ENCODE results near the gene PSMB8.
A peak's percentile ranks its signal among the peaks of the same experiment; 100 is the strongest.

The PSMB8 gene

DNA sequence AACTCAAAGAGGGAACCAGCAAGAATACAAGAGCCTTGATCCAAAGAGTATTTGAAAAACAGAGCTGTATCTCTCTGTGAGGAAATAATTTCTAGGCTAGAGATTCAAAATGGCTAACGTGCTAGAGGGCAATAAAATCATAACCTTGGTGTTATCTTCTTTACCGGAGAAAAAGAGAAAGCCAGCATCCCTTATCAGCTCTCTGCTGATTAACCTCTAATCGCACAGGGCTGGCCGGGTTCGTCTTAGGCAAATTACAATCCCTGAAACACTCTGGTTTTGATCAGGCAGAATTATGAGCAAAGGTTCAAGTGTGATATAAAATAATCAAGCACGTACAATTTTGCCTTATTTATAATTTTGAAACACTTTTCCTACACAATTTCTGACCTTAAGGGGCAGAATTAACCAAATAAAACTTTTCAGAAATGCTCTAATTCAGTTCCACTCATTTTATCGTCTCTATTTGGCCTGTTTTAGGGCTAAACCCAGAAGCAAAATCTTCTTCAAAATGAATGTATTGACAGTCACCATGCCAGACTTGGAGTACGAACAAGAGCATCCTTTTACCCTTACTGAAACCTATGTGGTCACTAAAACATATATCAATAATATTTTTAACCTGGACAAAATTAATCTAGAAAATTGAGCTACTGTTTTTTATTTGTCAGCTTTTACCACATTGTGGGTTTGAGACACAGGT, 23.9 kb upstream of the PSMB8 start:
- H3K9me3 Mint-ChIP-seq (ENCODE audit: low read depth), result no peaks in the 10 kb centered on the region
- no peaks in the 10 kb centered on the region for H3K36me3 Mint-ChIP-seq
- peak overlapping the region; percentile 90 for H3K27ac Mint-ChIP-seq
- peaks cover 33% of the 10 kb centered on the region for H3K4me1 Mint-ChIP-seq (ENCODE audit: low read depth)
- no peaks in the 10 kb centered on the region for H3K27me3 Mint-ChIP-seq
- peak overlapping the region; percentile 63 for H3K4me3 Mint-ChIP-seq

DNA sequence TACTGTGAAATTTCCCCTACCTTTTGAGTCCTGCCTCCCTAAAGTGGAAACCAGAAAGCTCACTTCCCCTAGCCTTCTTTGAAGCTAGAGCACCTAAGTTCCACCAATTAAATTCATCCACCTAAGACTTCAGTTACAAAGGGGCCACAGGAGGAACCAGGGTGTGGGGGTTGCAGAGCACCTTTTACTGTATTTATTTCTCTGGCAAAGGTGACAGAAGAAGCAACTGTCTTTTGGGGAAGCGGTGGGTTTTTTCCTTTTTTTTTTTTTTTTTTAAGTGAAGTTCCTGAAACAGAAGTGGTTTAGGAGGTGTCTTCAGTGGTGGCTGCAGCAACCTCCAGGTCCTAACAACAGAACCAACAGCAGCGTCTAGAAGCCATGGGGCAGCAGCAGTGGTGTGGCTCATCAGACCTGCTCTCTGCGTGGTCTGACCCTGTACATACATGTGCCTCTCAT, 23.2 kb upstream of the PSMB8 start:
- H3K9me3 Mint-ChIP-seq (ENCODE audit: low read depth), result no peaks in the 10 kb centered on the region
- H3K4me3 Mint-ChIP-seq, result peak overlapping the region; percentile 63
- peak overlapping the region; percentile 90 for H3K27ac Mint-ChIP-seq
- H3K27me3 Mint-ChIP-seq, result no peaks in the 10 kb centered on the region
- H3K4me1 Mint-ChIP-seq (ENCODE audit: low read depth), result peaks cover 33% of the 10 kb centered on the region
- H3K36me3 Mint-ChIP-seq, result no peaks in the 10 kb centered on the region

DNA sequence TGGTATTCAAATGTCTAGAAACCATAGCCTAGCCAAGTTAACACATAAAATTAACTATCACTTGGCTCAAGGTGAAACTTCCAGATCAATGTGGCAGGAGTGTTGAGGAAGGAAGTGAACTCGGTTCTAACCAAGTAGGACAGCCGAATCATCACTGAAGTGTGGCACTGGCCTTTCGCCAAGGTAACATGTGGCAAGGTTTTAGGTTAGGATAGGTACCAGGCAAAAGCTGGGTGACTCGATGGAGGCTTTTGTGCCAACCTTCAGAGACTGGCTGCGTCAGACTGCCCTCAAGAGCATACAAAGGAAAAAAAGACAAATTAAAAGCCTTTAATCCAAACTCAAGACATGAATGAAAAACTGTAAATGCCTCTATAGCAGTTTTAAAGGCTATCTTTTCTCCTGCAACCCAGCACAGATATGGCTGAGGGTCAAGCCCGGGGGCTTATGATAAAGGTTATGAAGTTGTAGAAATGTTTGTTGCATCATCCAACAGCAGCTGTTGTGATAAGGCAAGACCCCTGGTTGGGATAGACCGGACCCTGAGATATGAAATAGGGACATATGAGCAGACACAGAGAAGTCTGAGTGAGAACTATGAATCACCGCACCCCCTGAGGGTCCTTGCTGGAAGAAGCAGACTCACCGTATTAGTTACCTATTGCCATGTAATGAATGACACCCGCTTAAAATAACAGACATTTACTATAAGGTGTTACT, 22.0 kb upstream of the PSMB8 start:
- H3K9me3 Mint-ChIP-seq (ENCODE audit: low read depth), result no peaks in the 10 kb centered on the region
- H3K36me3 Mint-ChIP-seq, result no peaks in the 10 kb centered on the region
- H3K27ac Mint-ChIP-seq, result peak overlapping the region; percentile 90
- H3K4me1 Mint-ChIP-seq (ENCODE audit: low read depth), result peaks cover 38% of the 10 kb centered on the region
- H3K4me3 Mint-ChIP-seq, result peak overlapping the region; percentile 17
- H3K27me3 Mint-ChIP-seq, result no peaks in the 10 kb centered on the region

- H3K27ac Mint-ChIP-seq, result no peak overlapping the region
- peaks cover 55% of the 10 kb centered on the region for H3K4me1 Mint-ChIP-seq (ENCODE audit: low read depth)
These were observed 18.9 kb upstream of the PSMB8 start for GRCh38 chr6:32862725-32863124.

GRCh38 chr6:32860674-32861073, 16.8 kb upstream of the PSMB8 start:
- Mint-ChIP-seq H3K36me3 (peaks cover 24% of the 10 kb centered on the region), H3K4me3 (peak overlapping the region; percentile 4), H3K27me3 (no peaks in the 10 kb centered on the region), H3K27ac (peak overlapping the region; percentile 91), H3K4me1 (ENCODE audit: low read depth) (peaks cover 54% of the 10 kb centered on the region), H3K9me3 (ENCODE audit: low read depth) (no peaks in the 10 kb centered on the region)

More at GRCh38 chr6:32862725-32863124, 18.9 kb upstream of the PSMB8 start:
- no peaks in the 10 kb centered on the region for H3K9me3 Mint-ChIP-seq (ENCODE audit: low read depth)
- peaks cover 10% of the 10 kb centered on the region for H3K36me3 Mint-ChIP-seq
- H3K27me3 Mint-ChIP-seq, result no peaks in the 10 kb centered on the region
- H3K4me3 Mint-ChIP-seq, result no peak overlapping the region

- no peaks in the 10 kb centered on the region for H3K9me3 Mint-ChIP-seq (ENCODE audit: low read depth)
- H3K27me3 Mint-ChIP-seq, result no peaks in the 10 kb centered on the region
- H3K27ac Mint-ChIP-seq, result peak overlapping the region; percentile 91
- peaks cover 29% of the 10 kb centered on the region for H3K36me3 Mint-ChIP-seq
- peak overlapping the region; percentile 77 for H3K4me3 Mint-ChIP-seq
- H3K4me1 Mint-ChIP-seq (ENCODE audit: low read depth), result peaks cover 55% of the 10 kb centered on the region
These were observed 14.3 kb upstream of the PSMB8 start for GRCh38 chr6:32858194-32858593.

GRCh38 chr6:32857156-32857891, 13.5 kb upstream of the PSMB8 start:
- peak overlapping the region; percentile 91 for H3K27ac Mint-ChIP-seq
- no peaks in the 10 kb centered on the region for H3K27me3 Mint-ChIP-seq
- peaks cover 32% of the 10 kb centered on the region for H3K36me3 Mint-ChIP-seq
- H3K4me1 Mint-ChIP-seq (ENCODE audit: low read depth), result peaks cover 55% of the 10 kb centered on the region
- no peaks in the 10 kb centered on the region for H3K9me3 Mint-ChIP-seq (ENCODE audit: low read depth)
- H3K4me3 Mint-ChIP-seq, result peak overlapping the region; percentile 77

DNA sequence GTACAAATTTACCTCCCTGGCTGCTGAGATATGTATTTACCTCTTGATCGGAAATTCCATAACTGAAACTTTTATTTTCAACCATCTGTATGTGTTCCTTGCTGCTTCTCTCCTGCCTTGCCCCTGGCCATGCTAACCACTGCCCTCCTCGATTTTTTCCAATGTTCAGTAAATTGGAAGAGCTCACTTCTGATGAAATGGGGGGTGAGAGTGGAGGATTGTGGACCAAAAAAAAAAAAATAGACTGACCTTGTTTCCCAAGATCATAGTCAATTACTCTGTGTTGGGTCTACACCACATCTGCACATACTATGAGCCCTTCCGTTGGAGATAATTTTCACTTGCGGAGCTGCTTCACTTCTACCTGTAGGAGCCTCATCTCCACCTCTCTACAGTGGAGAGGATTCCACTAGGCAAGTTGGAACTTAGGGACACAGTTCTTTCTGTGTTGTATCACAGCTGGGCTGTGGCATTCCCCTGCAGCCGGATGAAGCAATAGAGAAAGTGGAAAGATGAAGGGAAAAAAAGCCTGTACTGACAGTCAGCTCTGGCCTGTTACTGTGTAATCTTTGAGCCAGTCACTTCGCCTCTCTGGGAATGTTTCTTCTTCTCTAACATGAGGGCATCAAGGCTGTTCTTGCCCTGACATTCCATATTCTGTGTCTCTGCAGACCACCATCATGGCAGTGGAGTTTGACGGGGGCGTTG, 11.8 kb upstream of the PSMB8 start:
- Mint-ChIP-seq H3K36me3 (peaks cover 46% of the 10 kb centered on the region), H3K27ac (peak overlapping the region; percentile 99), H3K4me1 (ENCODE audit: low read depth) (peaks cover 61% of the 10 kb centered on the region), H3K27me3 (no peaks in the 10 kb centered on the region), H3K4me3 (peak overlapping the region; percentile 96), H3K9me3 (ENCODE audit: low read depth) (no peaks in the 10 kb centered on the region)

- no peaks in the 10 kb centered on the region for H3K9me3 Mint-ChIP-seq (ENCODE audit: low read depth)
- no peaks in the 10 kb centered on the region for H3K27me3 Mint-ChIP-seq
- H3K36me3 Mint-ChIP-seq, result peaks cover 50% of the 10 kb centered on the region
- peak overlapping the region; percentile 96 for H3K4me3 Mint-ChIP-seq
- peaks cover 67% of the 10 kb centered on the region for H3K4me1 Mint-ChIP-seq (ENCODE audit: low read depth)
- peak overlapping the region; percentile 99 for H3K27ac Mint-ChIP-seq
These were observed 10.7 kb upstream of the PSMB8 start for GRCh38 chr6:32854376-32855178.

GRCh38 chr6:32853541-32854375, 9.9 kb upstream of the PSMB8 start, which contains the start of the genes PSMB9 and TAP1:
TSS of gene PSMB9 (plus strand) at chr6:32854192. CDS start at chr6:32854230, 38 bp downstream.
TSS of gene TAP1 (minus strand) at chr6:32853704. CDS start at chr6:32853636, 68 bp downstream.
- Mint-ChIP-seq H3K9me3 (ENCODE audit: low read depth) (no peaks in the 10 kb centered on the region), H3K36me3 (peaks cover 54% of the 10 kb centered on the region), H3K4me1 (ENCODE audit: low read depth) (peaks cover 66% of the 10 kb centered on the region), H3K27ac (peak within 1 kb of the TSS; percentile 99), H3K4me3 (peak within 1 kb of the TSS; percentile 96), H3K27me3 (no peaks in the 10 kb centered on the region)

GRCh38 chr6:32852844-32853540, 9.1 kb upstream of the PSMB8 start:
- Mint-ChIP-seq H3K27ac (peak overlapping the region; percentile 98), H3K4me1 (ENCODE audit: low read depth) (peaks cover 68% of the 10 kb centered on the region), H3K9me3 (ENCODE audit: low read depth) (no peaks in the 10 kb centered on the region), H3K4me3 (peak overlapping the region; percentile 96), H3K36me3 (peaks cover 60% of the 10 kb centered on the region), H3K27me3 (no peaks in the 10 kb centered on the region)

- no peaks in the 10 kb centered on the region for H3K9me3 Mint-ChIP-seq (ENCODE audit: low read depth)
- H3K27ac Mint-ChIP-seq, result peak overlapping the region; percentile 98
- peaks cover 60% of the 10 kb centered on the region for H3K36me3 Mint-ChIP-seq
- H3K27me3 Mint-ChIP-seq, result no peaks in the 10 kb centered on the region
- H3K4me3 Mint-ChIP-seq, result peak overlapping the region; percentile 96
- H3K4me1 Mint-ChIP-seq (ENCODE audit: low read depth), result peaks cover 68% of the 10 kb centered on the region
These were observed 8.4 kb upstream of the PSMB8 start for GRCh38 chr6:32852018-32852843.
